H1 (cell line): ENCODE results near the gene DMPK. TPM values are rescaled to one million over a fixed set of nuclear protein-coding genes. Genes with fewer than 3 reads are reported as not detected.

Source experiments
- CTCF ChIA-PET: fragments of 300-600 bp; sonication (Branson Sonifier 250); formaldehyde crosslinking; loops from one replicate; lab custom pipeline; 2021; ENCODE audit not compliant: partially characterized antibody; lab: Charles Lee
- POLR2A ChIA-PET: fragments of 300-600 bp; sonication (Branson Sonifier 250); formaldehyde crosslinking; loops from one replicate; lab custom pipeline; 2021; ENCODE audit warnings: inconsistent platforms; ENCODE audit not compliant: partially characterized antibody; lab: Charles Lee
- DNase-seq, 2 experiments: peaks; one replicate each; pipeline versions ENCODE4 v3.0.0 to v3.0.0-alpha.2; 2010 to 2022; ENCODE audit warnings: low spot score in 2 of 2, low read depth in 1 of 2, mixed read lengths in 1 of 2
- FAIRE-seq: peaks from 2 replicates; lab custom pipeline; 2011; peaks lifted over from hg19 to GRCh38; lab: Jason Lieb, UNC
- H2AFZ ChIP-seq: 2 replicates; pipeline ENCODE4 v1.8.1; 2012; ENCODE audit warnings: low read length, inconsistent platforms
- H2AK5ac ChIP-seq: 2 replicates; pipeline ENCODE4 v1.6.1; 2013; ENCODE audit warnings: low read depth, low read length
- H2BK120ac ChIP-seq: replicated peaks from 2 replicates; pipeline ENCODE3; 2013; ENCODE audit warnings: low read depth, low read length, inconsistent platforms
- H2BK12ac ChIP-seq: 2 replicates; pipeline ENCODE4 v1.6.1; 2013; ENCODE audit warnings: low read depth, low read length
- H2BK15ac ChIP-seq: 2 replicates; pipeline ENCODE4 v1.6.1; 2013; ENCODE audit warnings: low read length
- H2BK20ac ChIP-seq: 2 replicates; pipeline ENCODE4 v1.6.1; 2013; ENCODE audit warnings: low read length
- H2BK5ac ChIP-seq: 2 replicates; pipeline ENCODE4 v1.6.1; 2013; ENCODE audit warnings: low read depth, low read length
- H3K14ac ChIP-seq: 2 replicates; pipeline ENCODE4 v1.6.1; 2013; ENCODE audit warnings: inconsistent platforms; ENCODE audit not compliant: insufficient read length
- H3K18ac ChIP-seq: 2 replicates; pipeline ENCODE4 v1.6.1; 2013; ENCODE audit warnings: low read length; ENCODE audit errors: extremely low read depth
- H3K23ac ChIP-seq: 2 replicates; pipeline ENCODE4 v1.6.1; 2013; ENCODE audit warnings: inconsistent platforms; ENCODE audit not compliant: insufficient read length
- H3K23me2 ChIP-seq: 2 replicates; pipeline ENCODE4 v1.6.1; 2013; ENCODE audit warnings: low read depth, low read length
- H3K27ac ChIP-seq: 2 replicates; pipeline ENCODE4 v1.6.1; 2011; ENCODE audit warnings: low read depth, low read length, inconsistent platforms
- H3K27me3 ChIP-seq, 4 experiments: replicated peaks in 1 of 4; 1 replicate in 1 of 4; 2 replicates in 3 of 4; pipeline versions ENCODE4 v1.6.1 to v1.8.1; 2011 to 2013; ENCODE audit warnings: low read length in 3 of 4, mild to moderate bottlenecking in 3 of 4, inconsistent platforms in 2 of 4, mixed read lengths in 2 of 4, moderate library complexity in 1 of 4; ENCODE audit not compliant: control insufficient read depth in 3 of 4, insufficient read depth in 3 of 4; ENCODE audit errors: extremely low read depth in 1 of 4
- H3K36me3 ChIP-seq, 4 experiments: 2 replicates each; pipeline versions ENCODE4 v1.6.1 to v1.8.1; 2011 to 2013; ENCODE audit warnings: mild to moderate bottlenecking in 4 of 4, low read length in 3 of 4, moderate library complexity in 2 of 4, control low read depth in 1 of 4, inconsistent platforms in 1 of 4; ENCODE audit not compliant: insufficient read depth in 4 of 4, control insufficient read depth in 2 of 4
- H3K4ac ChIP-seq: replicated peaks from 2 replicates; pipeline ENCODE3; 2013; ENCODE audit warnings: low read length, low read depth, mixed read lengths, inconsistent platforms; ENCODE audit not compliant: insufficient read length
- H3K4me1 ChIP-seq, 4 experiments: replicated peaks in 1 of 4; 1 replicate in 1 of 4; 2 replicates in 3 of 4; pipeline versions ENCODE4 v1.6.1 to v1.8.1; 2011 to 2013; ENCODE audit warnings: low read length in 3 of 4, inconsistent platforms in 2 of 4, mixed read lengths in 1 of 4; ENCODE audit not compliant: insufficient read depth in 4 of 4, control insufficient read depth in 3 of 4
- H3K4me2 ChIP-seq, 2 experiments: 2 replicates each; pipeline versions ENCODE4 v1.6.1 to v1.8.1; 2011 to 2013; ENCODE audit warnings: low read depth in 2 of 2, low read length in 2 of 2, control low read depth in 1 of 2, inconsistent platforms in 1 of 2, mild to moderate bottlenecking in 1 of 2; ENCODE audit not compliant: insufficient read depth in 1 of 2
- H3K4me3 ChIP-seq, 4 experiments: fragments of 200-600, 300-600 bp in 1 of 4; sonication (generic), shearing (Covaris generic), sonication (Bioruptor Twin) in 1 of 4; 2 replicates each; pipeline versions ENCODE4 v1.5.1 to v1.8.1; 2011 to 2016; ENCODE audit warnings: low read length in 4 of 4, low read depth in 3 of 4, control low read depth in 2 of 4, inconsistent platforms in 2 of 4, mild to moderate bottlenecking in 2 of 4, mixed read lengths in 1 of 4, moderate library complexity in 1 of 4; ENCODE audit not compliant: insufficient read depth in 2 of 4; ENCODE audit errors: extremely low read depth in 1 of 4
- H3K56ac ChIP-seq: replicated peaks from 2 replicates; pipeline ENCODE3; 2013; ENCODE audit warnings: low read depth, mild to moderate bottlenecking, mixed read lengths, low read length, inconsistent platforms; ENCODE audit not compliant: insufficient read length
- H3K79me1 ChIP-seq: 2 replicates; pipeline ENCODE4 v1.6.1; 2013; ENCODE audit warnings: low read depth, low read length, control low read depth
- H3K79me2 ChIP-seq, 2 experiments: 2 replicates each; pipeline versions ENCODE4 v1.6.1 to v1.8.1; 2012 to 2013; ENCODE audit warnings: low read length in 2 of 2, mild to moderate bottlenecking in 2 of 2, inconsistent platforms in 1 of 2; ENCODE audit not compliant: insufficient read depth in 2 of 2, control insufficient read depth in 1 of 2
- H3K9ac ChIP-seq, 4 experiments: replicated peaks in 1 of 4; 1 replicate in 1 of 4; 2 replicates in 3 of 4; pipeline versions ENCODE4 v1.6.1 to v1.8.1; 2011 to 2013; ENCODE audit warnings: low read depth in 3 of 4, low read length in 3 of 4, control low read depth in 2 of 4, mild to moderate bottlenecking in 2 of 4, moderate library complexity in 2 of 4, inconsistent platforms in 1 of 4; ENCODE audit errors: extremely low read depth in 1 of 4
- H3K9me3 ChIP-seq, 2 experiments: 2 replicates each; pipeline versions ENCODE4 v1.6.1 to v1.8.1; 2012 to 2013; ENCODE audit warnings: mild to moderate bottlenecking in 2 of 2, moderate library complexity in 2 of 2, control low read depth in 1 of 2, inconsistent platforms in 1 of 2, low read depth in 1 of 2, low read length in 1 of 2, mixed read lengths in 1 of 2; ENCODE audit not compliant: insufficient read depth in 2 of 2
- H4K20me1 ChIP-seq, 2 experiments: replicated peaks in 1 of 2; 2 replicates each; pipeline versions ENCODE3 to v1.8.1; 2011 to 2013; ENCODE audit warnings: inconsistent platforms in 2 of 2, low read length in 2 of 2, mild to moderate bottlenecking in 1 of 2; ENCODE audit not compliant: insufficient read depth in 2 of 2, control insufficient read depth in 1 of 2
- H4K5ac ChIP-seq: 2 replicates; pipeline ENCODE4 v1.6.1; 2013; ENCODE audit warnings: low read length, low read depth, mixed read lengths, inconsistent platforms; ENCODE audit not compliant: insufficient read length
- H4K8ac ChIP-seq: 2 replicates; pipeline ENCODE4 v1.8.0; 2013; ENCODE audit warnings: mild to moderate bottlenecking, moderate library complexity, low read length, inconsistent platforms; ENCODE audit not compliant: insufficient read depth; ENCODE audit errors: extremely low read depth
- H4K91ac ChIP-seq: replicated peaks from 2 replicates; pipeline ENCODE3; 2013; ENCODE audit warnings: low read length, mixed read lengths, inconsistent platforms; ENCODE audit not compliant: insufficient read length
- RAD21 ChIP-seq, 2 experiments: IDR thresholded peaks in 1 of 2; conservative IDR thresholded peaks in 1 of 2; 2 replicates each; pipeline ENCODE4 v1.6.1; 2011; ENCODE audit warnings: low read depth in 2 of 2, low read length in 2 of 2, improper control_type of control experiment in 1 of 2, inconsistent platforms in 1 of 2, mild to moderate bottlenecking in 1 of 2, moderate library complexity in 1 of 2
- USF2 ChIP-seq: IDR thresholded peaks from 2 replicates; pipeline ENCODE4 v1.6.1; 2011; ENCODE audit warnings: low read length, improper control_type of control experiment
- WGBS, 2 experiments: shearing (Covaris generic) in 1 of 2; methylation state at CpG; one replicate each; pipeline versions ENCODE4 v1.1.6 to v1.1.7; 2013 to 2015; ENCODE audit warnings: low lambda C conversion rate in 2 of 2, mixed read lengths in 2 of 2, inconsistent platforms in 1 of 2, low coverage in 1 of 2, missing lambda C conversion rate in 1 of 2; ENCODE audit not compliant: insufficient replicate concordance in 2 of 2, insufficient coverage in 1 of 2, insufficient read length in 1 of 2; ENCODE audit errors: extremely low coverage in 1 of 2, missing lambda C conversion rate in 1 of 2; 5-methylcytosine and 5-hydroxymethylcytosine counted together
- polyA plus RNA-seq, 7 experiments: library from polyadenylated mRNA; depleted of rRNA in 3 of 7; stranded (reverse) in 5 of 7; unstranded in 2 of 7; fragments of >200 nt in 5 of 7; fragments of 200-250 nt in 2 of 7; gene quantifications; 1 replicate in 5 of 7; 2 replicates in 1 of 7; 4 replicates in 1 of 7; pipeline versions ENCODE4 v1.2.1 to v1.2.3, GENCODE V29; 2011 to 2013; ENCODE audit warnings: missing spikeins in 2 of 7, mixed read lengths in 2 of 7
- total RNA-seq: library from RNA; stranded (reverse); fragmentation: NEBNext Ultra II Directional; extraction: Animal tissue kit (Norgen Biotek cat#: 25700); gene quantifications from 2 replicates; pipeline ENCODE4 v1.2.1, GENCODE V29; 2021

The DMPK gene
- total and polyA plus RNA-seq, 2 of the 8 experiments (the other 6 are each of a cell fraction or from before 2014, with no cell fraction given): 13.7 to 27.4 TPM

GRCh38 chr19:45764475-45764874 is 17.8 kb downstream of the DMPK start:
- peak overlapping the region in 1 of 4 experiments; percentile 36; a peak in 2 of 8 replicates for H3K4me3 ChIP-seq
- H4K5ac ChIP-seq: no peak overlapping the region
- no peak overlapping the region for H2AK5ac ChIP-seq
- TF ChIP-seq RAD21 (IDR thresholded peaks at IDR 0.05 in 1 of 2, conservative IDR thresholded peaks at IDR 0.05 in 1 of 2; ENCODE audit: low read depth in 2 of 2, low read length in 2 of 2): 0 out of 4 replicates have a peak, but pooled peaks of 1 of the 2 experiments have one; percentile 4
- no peak for TF ChIP-seq USF2
- POLR2A ChIA-PET: interaction anchor here (0.6 to 16.2 kb wide), 12 partner anchors 9 to 122 kb away, joined by 3 to 284 read pairs (median 4); partner anchors contain the start of genes FBXO46, IRF2BP1, MEIOSIN and QPCTL
- H2AFZ ChIP-seq: no peak overlapping the region
- peak overlapping the region; percentile 80 for H3K4ac ChIP-seq
- H3K23ac ChIP-seq: no peak overlapping the region
- WGBS, 2 experiments: 42% methylated on average over 6 of the region's 6 CpGs; no CpG with 5 or more reads in 1 of the 2 experiments
- H3K4me1 ChIP-seq: peaks cover 7 to 37% (median 26%) of the 10 kb centered on the region in 4 experiments
- H3K14ac ChIP-seq: no peak overlapping the region
- peaks cover 0 to 3% of the 10 kb centered on the region in 2 experiments for H4K20me1 ChIP-seq
- peak overlapping the region; percentile 87; the same call in 1 of the 2 replicates for H3K18ac ChIP-seq
- no peak for FAIRE-seq
- no peak overlapping the region for H2BK15ac ChIP-seq
- 0 out of 2 replicates have a peak overlapping the region, but pooled peaks have one; percentile 96 for H2BK12ac ChIP-seq
- H4K91ac ChIP-seq: no peak overlapping the region
- no peak overlapping the region for H2BK20ac ChIP-seq
- CTCF ChIA-PET: interaction anchor here (0.7 to 2.4 kb wide), 7 partner anchors 10 to 72 kb away, joined by 3 to 14 read pairs (median 3); partner anchors contain the start of gene QPCTL
- peak overlapping the region; percentile 81; the same call in 1 of the 2 replicates for H2BK5ac ChIP-seq
- H3K9me3 ChIP-seq: no peaks in the 10 kb centered on the region
- peaks cover 0 to 2% (median under 1%) of the 10 kb centered on the region in 4 experiments; a peak in 1 of 7 replicates for H3K27me3 ChIP-seq
- no peaks in the 10 kb centered on the region for H3K79me1 ChIP-seq
- H3K36me3 ChIP-seq: no peaks in the 10 kb centered on the region
- no peak overlapping the region for H3K56ac ChIP-seq
- peak in 1 of 2 experiments; percentile 63 for DNase-seq
- no peak overlapping the region for H3K9ac ChIP-seq
- peaks cover 15% of the 10 kb centered on the region for H3K23me2 ChIP-seq
- H2BK120ac ChIP-seq: no peak overlapping the region
- H4K8ac ChIP-seq: no peak overlapping the region; the same call in 1 of the 2 replicates
- H3K79me2 ChIP-seq: no peaks in the 10 kb centered on the region
- H3K4me2 ChIP-seq: peak overlapping the region; percentile 19 to 41
- no peak overlapping the region for H3K27ac ChIP-seq
